Colonic mucosa (tissue), 4 donors: ENCODE measurements around the gene RBBP4. TPM values are rescaled to one million over a fixed set of nuclear protein-coding genes. Genes with fewer than 3 reads are reported as not detected.
"Not testable (repeated sequence)": the region's sequence is repeated elsewhere in the genome, so short reads cannot be mapped to it uniquely, and the experiment has no call there.

Experiments
- DNase-seq: peaks from one replicate; pipeline ENCODE4 v3.0.0-alpha.2; 2020
- H3K27ac ChIP-seq: fragments of 200-600 bp; one replicate; pipeline ENCODE4 v1.8.0; 2021
- H3K27me3 ChIP-seq: fragments of 200-600 bp; one replicate; pipeline ENCODE4 v1.8.0; 2021
- H3K36me3 ChIP-seq: fragments of 200-600 bp; one replicate; pipeline ENCODE4 v1.8.0; 2021
- H3K4me1 ChIP-seq: fragments of 200-600 bp; one replicate; pipeline ENCODE4 v1.8.0; 2021; ENCODE audit warnings: mild to moderate bottlenecking
- H3K4me3 ChIP-seq: fragments of 200-600 bp; one replicate; pipeline ENCODE4 v1.8.0; 2021
- H3K9ac ChIP-seq, 2 donors: one replicate each; pipeline ENCODE4 v1.7.0; 2013; ENCODE audit warnings: control low read depth in 2 of 2, low read depth in 2 of 2, low read length in 2 of 2
- H3K9me3 ChIP-seq: fragments of 200-600 bp; one replicate; pipeline ENCODE4 v1.8.0; 2021
- intact Hi-C: fragments of 100-400 bp; cut with DNase I; formaldehyde crosslinking; loops from one replicate; pipeline ENCODE4 v1.14.1; 2022
- total RNA-seq, 2 donors: library from RNA; stranded (reverse); fragmentation: NEBNext Ultra II Directional in 1 of 2; extraction: Animal tissue kit (Norgen Biotek cat#: 25700) in 1 of 2; gene quantifications; one replicate each; pipeline ENCODE4 v1.2.1, GENCODE V29; 2021
- TF ChIP-seq, protein P1 (sequence below): fragments of 200-600 bp; IDR thresholded peaks from one replicate; pipeline ENCODE4 v1.8.0; 2022; ENCODE audit warnings: antibody characterized with exemption, mild to moderate bottlenecking
- donor health status: healthy.
- donor health status: DM: no; HTN: no; CAD: no.
- donor health status: DM: no; HTN: no; CAD: no.

Gene RBBP4
- total RNA-seq, 2 donors from 2014 or later: 155 to 171 TPM

DNA sequence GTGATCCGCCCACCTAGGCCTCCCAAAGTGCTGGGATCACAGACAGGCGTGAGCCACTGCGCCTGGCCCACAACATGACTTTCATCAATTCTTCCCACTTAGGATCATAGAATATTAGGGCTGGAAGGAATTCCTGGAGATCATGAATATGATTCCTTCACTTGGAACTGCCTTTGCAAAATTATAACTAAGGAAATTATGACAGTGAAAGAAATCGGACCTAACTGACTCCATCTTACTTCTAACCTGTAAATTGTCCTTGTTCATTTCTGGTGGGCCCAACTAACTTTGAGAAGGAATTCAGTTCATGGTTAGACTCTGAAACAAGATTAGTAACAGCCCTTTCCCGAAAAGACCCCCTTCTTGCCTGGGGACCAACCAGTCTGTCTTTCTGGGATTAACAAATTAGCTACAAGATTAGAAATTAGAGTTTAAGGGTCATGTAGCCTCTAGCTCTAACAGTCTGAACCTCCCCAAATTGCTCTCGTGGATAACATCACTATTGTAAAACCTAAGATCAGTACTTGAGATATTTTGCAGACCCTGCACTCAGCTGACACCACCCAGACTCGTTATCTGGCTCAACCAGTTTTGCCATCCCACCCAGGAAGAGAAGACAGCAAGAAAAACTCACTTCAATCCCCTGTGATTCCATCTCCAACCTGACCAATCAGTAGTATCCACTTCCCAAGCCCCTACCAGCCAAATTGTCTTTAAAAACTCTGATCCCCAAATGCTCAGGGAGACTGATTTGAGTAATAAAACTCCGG is 15.3 kb upstream of the RBBP4 start:
- TF ChIP-seq, protein P1, sequence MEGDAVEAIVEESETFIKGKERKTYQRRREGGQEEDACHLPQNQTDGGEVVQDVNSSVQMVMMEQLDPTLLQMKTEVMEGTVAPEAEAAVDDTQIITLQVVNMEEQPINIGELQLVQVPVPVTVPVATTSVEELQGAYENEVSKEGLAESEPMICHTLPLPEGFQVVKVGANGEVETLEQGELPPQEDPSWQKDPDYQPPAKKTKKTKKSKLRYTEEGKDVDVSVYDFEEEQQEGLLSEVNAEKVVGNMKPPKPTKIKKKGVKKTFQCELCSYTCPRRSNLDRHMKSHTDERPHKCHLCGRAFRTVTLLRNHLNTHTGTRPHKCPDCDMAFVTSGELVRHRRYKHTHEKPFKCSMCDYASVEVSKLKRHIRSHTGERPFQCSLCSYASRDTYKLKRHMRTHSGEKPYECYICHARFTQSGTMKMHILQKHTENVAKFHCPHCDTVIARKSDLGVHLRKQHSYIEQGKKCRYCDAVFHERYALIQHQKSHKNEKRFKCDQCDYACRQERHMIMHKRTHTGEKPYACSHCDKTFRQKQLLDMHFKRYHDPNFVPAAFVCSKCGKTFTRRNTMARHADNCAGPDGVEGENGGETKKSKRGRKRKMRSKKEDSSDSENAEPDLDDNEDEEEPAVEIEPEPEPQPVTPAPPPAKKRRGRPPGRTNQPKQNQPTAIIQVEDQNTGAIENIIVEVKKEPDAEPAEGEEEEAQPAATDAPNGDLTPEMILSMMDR: no peak
- intact Hi-C loops: no loop called here
- H3K36me3 ChIP-seq: no peaks in the 10 kb centered on the region
- H3K27me3 ChIP-seq: no peaks in the 10 kb centered on the region
- H3K4me1 ChIP-seq: no peaks in the 10 kb centered on the region
- no peak for DNase-seq
- no peak overlapping the region for H3K4me3 ChIP-seq
- no peak overlapping the region for H3K9ac ChIP-seq
- no peak overlapping the region for H3K27ac ChIP-seq
- H3K9me3 ChIP-seq: no peaks in the 10 kb centered on the region

GRCh38 chr1:32636914-32637645 is 13.9 kb upstream of the RBBP4 start:
- no peaks in the 10 kb centered on the region for H3K27me3 ChIP-seq
- no peaks in the 10 kb centered on the region for H3K4me1 ChIP-seq
- H3K27ac ChIP-seq: no peak overlapping the region
- H3K9ac ChIP-seq: no peak overlapping the region
- no peak overlapping the region for H3K4me3 ChIP-seq
- no peaks in the 10 kb centered on the region for H3K9me3 ChIP-seq
- no peak for DNase-seq
- TF ChIP-seq, protein P1: no peak
- H3K36me3 ChIP-seq: no peaks in the 10 kb centered on the region
- intact Hi-C loops: no loop called here

DNA sequence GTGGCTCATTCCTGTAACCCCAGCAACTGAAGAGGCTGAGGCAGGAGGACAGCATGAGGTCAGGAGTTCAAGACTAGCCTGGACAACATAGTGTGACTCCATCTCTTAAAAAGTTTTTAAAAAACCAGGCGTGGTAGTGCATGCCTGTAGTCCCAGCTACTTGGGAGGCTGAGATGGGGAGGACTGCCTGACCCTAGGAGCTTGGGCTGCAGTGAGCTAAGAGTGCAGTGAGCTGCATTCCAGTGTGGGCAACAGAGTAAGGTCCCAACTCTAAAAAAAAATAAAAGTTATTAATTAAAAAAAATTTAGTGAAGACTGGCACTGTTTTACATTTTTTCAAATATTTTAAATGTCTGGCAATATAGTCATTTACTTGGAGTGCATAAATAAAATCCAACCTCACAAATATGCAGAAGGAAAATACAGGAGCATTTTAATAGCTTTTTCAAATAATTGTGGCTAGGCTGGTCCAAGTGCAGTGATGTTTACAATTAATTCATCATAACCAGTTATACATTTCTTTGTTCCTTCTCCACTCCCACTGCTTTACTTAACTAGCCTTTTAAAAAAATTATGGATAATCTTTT is 11.4 kb upstream of the RBBP4 start:
- Histone ChIP-seq H3K27ac (no peak overlapping the region), H3K9me3 (no peaks in the 10 kb centered on the region), H3K9ac (no peak overlapping the region), H3K4me1 (no peaks in the 10 kb centered on the region), H3K27me3 (no peaks in the 10 kb centered on the region), H3K36me3 (no peaks in the 10 kb centered on the region), H3K4me3 (no peak overlapping the region)
- intact Hi-C loops: no loop called here
- TF ChIP-seq, protein P1: no peak
- no peak for DNase-seq

DNA sequence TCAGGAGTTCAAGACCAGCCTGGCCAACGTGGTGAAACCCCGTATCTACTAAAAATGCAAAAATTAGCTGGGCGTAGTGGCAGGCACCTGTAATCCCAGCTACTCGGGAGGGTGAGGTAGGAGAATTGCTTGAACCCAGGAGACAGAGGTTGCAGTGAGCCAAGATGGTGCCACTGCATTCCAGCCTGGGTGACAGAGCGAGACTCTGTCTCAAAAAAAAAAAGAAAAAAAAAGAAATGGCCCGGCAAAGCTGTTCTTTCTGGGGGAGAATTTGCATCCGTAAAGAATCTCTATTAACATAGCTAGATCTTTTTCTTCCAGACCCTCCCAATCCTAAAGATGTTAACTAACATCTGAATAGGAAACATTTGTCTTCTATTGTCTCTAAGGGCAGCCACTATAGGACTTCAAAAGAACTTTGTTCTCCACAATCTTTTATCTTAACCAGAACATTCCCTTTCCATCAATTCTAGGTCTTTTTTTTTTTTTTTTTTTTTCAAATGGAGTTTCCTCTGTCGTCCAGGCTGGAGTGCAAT is 8.6 kb upstream of the RBBP4 start:
- H3K9me3 ChIP-seq, H3K4me1 ChIP-seq, H3K9ac ChIP-seq, H3K27me3 ChIP-seq, H3K27ac ChIP-seq, intact Hi-C loops, H3K36me3 ChIP-seq, DNase-seq, H3K4me3 ChIP-seq: not testable (repeated sequence)

DNA sequence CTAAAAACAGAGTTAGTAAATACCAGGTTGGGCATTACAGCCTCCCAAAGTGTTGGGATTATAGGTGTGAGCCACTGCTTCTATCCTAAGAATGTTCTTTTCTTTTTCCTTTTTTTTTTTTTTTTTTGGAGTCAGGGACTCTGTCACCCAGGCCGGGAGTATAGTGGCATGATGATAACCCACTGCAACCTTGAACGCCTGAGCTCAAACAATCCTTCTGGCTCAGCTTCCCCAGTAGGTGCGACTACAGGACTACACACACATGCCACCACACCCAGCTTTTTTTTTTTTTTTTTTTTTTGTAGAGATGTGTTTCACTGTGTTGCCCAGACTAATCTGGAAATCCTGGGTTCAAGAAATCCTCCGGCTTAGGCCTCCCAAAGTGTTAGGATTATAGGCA is 6.6 kb upstream of the RBBP4 start:
- H3K9ac ChIP-seq: no peak overlapping the region
- no peaks in the 10 kb centered on the region for H3K27me3 ChIP-seq
- peaks cover 5% of the 10 kb centered on the region for H3K4me1 ChIP-seq
- TF ChIP-seq, protein P1: no peak
- DNase-seq: no peak
- no peak overlapping the region for H3K27ac ChIP-seq
- no peaks in the 10 kb centered on the region for H3K9me3 ChIP-seq
- no peaks in the 10 kb centered on the region for H3K36me3 ChIP-seq
- intact Hi-C loops: no loop called here
- H3K4me3 ChIP-seq: no peak overlapping the region
